PFSK-1 (cell line): ENCODE data around the gene ZNF384.

ENCODE experiments used
- FOXP2 ChIP-seq: optimal IDR thresholded peaks from 2 replicates; pipeline ENCODE3; 2011; ENCODE audit warnings: borderline replicate concordance, control low read depth, inconsistent platforms; ENCODE audit not compliant: insufficient read depth; ENCODE audit errors: extremely low read length, extremely low read depth
- POLR2AphosphoS5 ChIP-seq: IDR thresholded peaks from 2 replicates; pipeline ENCODE4 v1.6.1; 2012; ENCODE audit warnings: low read depth, mild to moderate bottlenecking, control low read depth, low read length, moderate library complexity
- SIN3A ChIP-seq: IDR thresholded peaks from 2 replicates; pipeline ENCODE4 v1.6.1; 2012; ENCODE audit warnings: mild to moderate bottlenecking, low read length, moderate library complexity, borderline replicate concordance; ENCODE audit not compliant: insufficient read depth
- TAF1 ChIP-seq: IDR thresholded peaks from 2 replicates; pipeline ENCODE4 v1.6.1; 2012; ENCODE audit warnings: low read length, control low read depth, borderline replicate concordance; ENCODE audit not compliant: insufficient read depth

- TF ChIP-seq TAF1 (no peak), SIN3A (no peak), POLR2AphosphoS5 (no peak), FOXP2 (no peak)
Measured at GRCh38 chr12:6653342-6653741, 35.8 kb downstream of the ZNF384 start.
